Stimulated activated CD4-positive, alpha-beta T cell treated with anti-CD3 and anti-CD28 coated beads, Interleukin-15, amount 100 ng/mL, for 48 hours (primary cell): ENCODE data around the gene TBC1D10B.

Source experiments
- DNase-seq, 2 donors: peaks; one replicate each; pipeline ENCODE4 v3.0.0-alpha.2; 2020; ENCODE audit warnings: low read depth in 2 of 2

The TBC1D10B gene

GRCh38 chr16:30370456-30371247 lies at the start of gene TBC1D10B:
Gene TBC1D10B (minus strand): TSS chr16:30370494. CDS start chr16:30370183, 311 bp downstream.
- DNase-seq, result peak; percentile 98 to 99

- no peak for DNase-seq
These were observed 48.3 kb upstream of the TBC1D10B start for GRCh38 chr16:30418350-30419181.

- DNase-seq, result peak; percentile 79 to 86
These were observed 47.4 kb upstream of the TBC1D10B start for GRCh38 chr16:30417529-30418349.

- no peak for DNase-seq
These were observed 46.6 kb upstream of the TBC1D10B start for GRCh38 chr16:30416624-30417528.

GRCh38 chr16:30416047-30416603 lies 45.8 kb upstream of the TBC1D10B start:
- no peak for DNase-seq

GRCh38 chr16:30414159-30414558 lies 43.9 kb upstream of the TBC1D10B start:
- DNase-seq, result no peak

GRCh38 chr16:30413112-30413806 lies 43.0 kb upstream of the TBC1D10B start:
- DNase-seq, result no peak

- DNase-seq, result peak; percentile 85 to 90
These were observed 39.1 kb upstream of the TBC1D10B start for GRCh38 chr16:30409125-30410060.

GRCh38 chr16:30407804-30408534 lies 37.7 kb upstream of the TBC1D10B start:
- no peak for DNase-seq

- DNase-seq, result peak; percentile 84 to 91
These were observed 37.0 kb upstream of the TBC1D10B start, which contains the start of gene ZNF771 for GRCh38 chr16:30407102-30407803. Gene ZNF771 (plus strand): TSS chr16:30407606. CDS start chr16:30408054, 448 bp downstream.

GRCh38 chr16:30406795-30407101 lies 36.5 kb upstream of the TBC1D10B start:
- DNase-seq, result no peak

- DNase-seq, result no peak
These were observed 31.6 kb upstream of the TBC1D10B start for GRCh38 chr16:30401768-30402425.

- no peak for DNase-seq
These were observed 29.3 kb upstream of the TBC1D10B start for GRCh38 chr16:30399435-30400186.

GRCh38 chr16:30398661-30399434 lies 28.6 kb upstream of the TBC1D10B start:
- DNase-seq, result no peak
